Liver (tissue), 9 donors: Measurements from ENCODE around the gene LTBP2. TPM values are rescaled to one million over a fixed set of nuclear protein-coding genes. Genes with fewer than 3 reads are reported as not detected.

ENCODE experiments used
- DNase-seq: peaks from one replicate; pipeline ENCODE4 v3.0.0-alpha.2; 2017; ENCODE audit warnings: low spot score
- H3K27ac ChIP-seq, 2 donors: one replicate each; pipeline ENCODE4 v1.7.0; 2013; ENCODE audit warnings: inconsistent platforms in 2 of 2, low read length in 2 of 2, control low read depth in 1 of 2, low read depth in 1 of 2, mild to moderate bottlenecking in 1 of 2
- H3K27me3 ChIP-seq, 4 donors: one replicate each; pipeline versions ENCODE4 v1.6.1 to v1.7.0; 2013; ENCODE audit warnings: low read length in 3 of 4, inconsistent platforms in 1 of 4, mild to moderate bottlenecking in 1 of 4, moderate library complexity in 1 of 4; ENCODE audit not compliant: control insufficient read depth in 4 of 4, insufficient read depth in 4 of 4
- H3K36me3 ChIP-seq, 4 donors: one replicate each; pipeline versions ENCODE4 v1.6.1 to v1.7.0; 2013; ENCODE audit warnings: low read length in 3 of 4, mild to moderate bottlenecking in 3 of 4, low read depth in 1 of 4, moderate library complexity in 1 of 4; ENCODE audit not compliant: control insufficient read depth in 4 of 4, insufficient read depth in 3 of 4
- H3K4me1 ChIP-seq, 4 donors: one replicate each; pipeline versions ENCODE4 v1.6.1 to v1.7.0; 2013; ENCODE audit warnings: low read length in 3 of 4, mild to moderate bottlenecking in 3 of 4, moderate library complexity in 1 of 4; ENCODE audit not compliant: control insufficient read depth in 4 of 4, insufficient read depth in 4 of 4
- H3K4me3 ChIP-seq, 3 donors: one replicate each; pipeline versions ENCODE4 v1.6.1 to v1.7.0; 2013; ENCODE audit warnings: low read length in 3 of 3, control low read depth in 1 of 3, low read depth in 1 of 3, mild to moderate bottlenecking in 1 of 3
- H3K9ac ChIP-seq, 2 donors: one replicate each; pipeline ENCODE4 v1.7.0; 2013; ENCODE audit warnings: low read length in 2 of 2, mild to moderate bottlenecking in 2 of 2, moderate library complexity in 2 of 2, control low read depth in 1 of 2, low read depth in 1 of 2
- H3K9me3 ChIP-seq, 4 donors: one replicate each; pipeline versions ENCODE4 v1.6.1 to v1.7.0; 2013; ENCODE audit warnings: low read length in 3 of 4; ENCODE audit not compliant: control insufficient read depth in 4 of 4
- EGR1 ChIP-seq, 2 donors: IDR thresholded peaks; 2 replicates each; pipeline ENCODE4 v1.6.1; 2016 to 2018; ENCODE audit warnings: antibody characterized with exemption in 2 of 2, low read depth in 2 of 2
- FOXA1 ChIP-seq: IDR thresholded peaks from 2 replicates; pipeline ENCODE4 v1.6.1; 2016; ENCODE audit warnings: antibody characterized with exemption
- FOXA2 ChIP-seq: IDR thresholded peaks from 2 replicates; pipeline ENCODE4 v1.6.1; 2016; ENCODE audit warnings: antibody characterized with exemption
- GABPA ChIP-seq, 2 donors: IDR thresholded peaks in 1 of 2; conservative IDR thresholded peaks in 1 of 2; 2 replicates each; pipeline ENCODE4 v1.6.1; 2016; ENCODE audit warnings: antibody characterized with exemption in 2 of 2, mild to moderate bottlenecking in 1 of 2, moderate library complexity in 1 of 2
- HNF4G ChIP-seq: IDR thresholded peaks from 2 replicates; pipeline ENCODE4 v1.6.1; 2016; ENCODE audit warnings: antibody characterized with exemption
- RAD21 ChIP-seq, 2 donors: IDR thresholded peaks; 2 replicates each; pipeline ENCODE4 v1.6.1; 2016; ENCODE audit warnings: antibody characterized with exemption in 2 of 2, mild to moderate bottlenecking in 2 of 2
- REST ChIP-seq: IDR thresholded peaks from 2 replicates; pipeline ENCODE4 v1.6.1; 2016; ENCODE audit warnings: antibody characterized with exemption, mild to moderate bottlenecking
- SP1 ChIP-seq: IDR thresholded peaks from 2 replicates; pipeline ENCODE4 v1.6.1; 2018; ENCODE audit warnings: antibody characterized with exemption, mild to moderate bottlenecking
- TAF1 ChIP-seq: conservative IDR thresholded peaks from 2 replicates; pipeline ENCODE4 v1.6.1; 2016; ENCODE audit warnings: antibody characterized with exemption, mild to moderate bottlenecking
- YY1 ChIP-seq: IDR thresholded peaks from 2 replicates; pipeline ENCODE4 v1.6.1; 2016; ENCODE audit warnings: antibody characterized with exemption, mild to moderate bottlenecking
- WGBS: extraction: QIAGEN DNeasy Blood & Tissue Kit; methylation state at CpG from one replicate; pipeline ENCODE4 v1.1.7; 2013; 5-methylcytosine and 5-hydroxymethylcytosine counted together
- polyA plus RNA-seq, 2 donors: library from polyadenylated mRNA; stranded (reverse) in 1 of 2; unstranded in 1 of 2; fragments of 200-250 nt in 1 of 2; fragments of >200 nt in 1 of 2; fragmentation: Nextera tagmentation in 1 of 2; extraction: Ambion mirVana in 1 of 2; gene quantifications; one replicate each; pipeline versions ENCODE4 v1.2.1 to v1.2.3, GENCODE V29; 2013 to 2015
- total RNA-seq, 2 donors: library from RNA; depleted of rRNA; stranded (reverse); fragments of >200 nt; gene quantifications; one replicate each; pipeline ENCODE4 v1.2.3, GENCODE V29; 2014
- TF ChIP-seq, protein P1 (sequence below): IDR thresholded peaks from 2 replicates; pipeline ENCODE4 v1.6.1; 2016; ENCODE audit warnings: antibody characterized with exemption
- TF ChIP-seq, protein P2 (sequence below): IDR thresholded peaks from 2 replicates; pipeline ENCODE4 v1.6.1; 2016; ENCODE audit warnings: antibody characterized with exemption
- TF ChIP-seq, protein P3 (sequence below): fragments of 150-350 bp; IDR thresholded peaks from 2 replicates; pipeline ENCODE4 v1.5.1; 2017; ENCODE audit warnings: improper control_type of control experiment, low read depth, low read length; ENCODE audit not compliant: missing input control
- donor health status: healthy.
- donor health status: healthy.
- donor health status: healthy.
- donor health status: healthy.
- donor health status: healthy.

LTBP2 gene
- total and polyA plus RNA-seq, 4 donors = 0.24 to 1.3 (median 0.89) TPM

GRCh38 chr14:74524076-74524811 is 87.8 kb downstream of the LTBP2 start:
- no peak for TF ChIP-seq REST
- no peak for TF ChIP-seq HNF4G
- no peak for TF ChIP-seq RAD21 (IDR thresholded peaks at IDR 0.05)
- TF ChIP-seq, protein P1, sequence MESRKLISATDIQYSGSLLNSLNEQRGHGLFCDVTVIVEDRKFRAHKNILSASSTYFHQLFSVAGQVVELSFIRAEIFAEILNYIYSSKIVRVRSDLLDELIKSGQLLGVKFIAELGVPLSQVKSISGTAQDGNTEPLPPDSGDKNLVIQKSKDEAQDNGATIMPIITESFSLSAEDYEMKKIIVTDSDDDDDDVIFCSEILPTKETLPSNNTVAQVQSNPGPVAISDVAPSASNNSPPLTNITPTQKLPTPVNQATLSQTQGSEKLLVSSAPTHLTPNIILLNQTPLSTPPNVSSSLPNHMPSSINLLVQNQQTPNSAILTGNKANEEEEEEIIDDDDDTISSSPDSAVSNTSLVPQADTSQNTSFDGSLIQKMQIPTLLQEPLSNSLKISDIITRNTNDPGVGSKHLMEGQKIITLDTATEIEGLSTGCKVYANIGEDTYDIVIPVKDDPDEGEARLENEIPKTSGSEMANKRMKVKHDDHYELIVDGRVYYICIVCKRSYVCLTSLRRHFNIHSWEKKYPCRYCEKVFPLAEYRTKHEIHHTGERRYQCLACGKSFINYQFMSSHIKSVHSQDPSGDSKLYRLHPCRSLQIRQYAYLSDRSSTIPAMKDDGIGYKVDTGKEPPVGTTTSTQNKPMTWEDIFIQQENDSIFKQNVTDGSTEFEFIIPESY = no peak
- TF ChIP-seq FOXA1 = no peak
- TF ChIP-seq, protein P2, sequence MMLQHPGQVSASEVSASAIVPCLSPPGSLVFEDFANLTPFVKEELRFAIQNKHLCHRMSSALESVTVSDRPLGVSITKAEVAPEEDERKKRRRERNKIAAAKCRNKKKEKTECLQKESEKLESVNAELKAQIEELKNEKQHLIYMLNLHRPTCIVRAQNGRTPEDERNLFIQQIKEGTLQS = no peak
- TF ChIP-seq FOXA2 = no peak
- no peak for TF ChIP-seq GABPA (IDR thresholded peaks at IDR 0.05 in 1 of 2, conservative IDR thresholded peaks at IDR 0.05 in 1 of 2)
- TF ChIP-seq TAF1 = no peak
- no peak for TF ChIP-seq SP1
- TF ChIP-seq, protein P3, sequence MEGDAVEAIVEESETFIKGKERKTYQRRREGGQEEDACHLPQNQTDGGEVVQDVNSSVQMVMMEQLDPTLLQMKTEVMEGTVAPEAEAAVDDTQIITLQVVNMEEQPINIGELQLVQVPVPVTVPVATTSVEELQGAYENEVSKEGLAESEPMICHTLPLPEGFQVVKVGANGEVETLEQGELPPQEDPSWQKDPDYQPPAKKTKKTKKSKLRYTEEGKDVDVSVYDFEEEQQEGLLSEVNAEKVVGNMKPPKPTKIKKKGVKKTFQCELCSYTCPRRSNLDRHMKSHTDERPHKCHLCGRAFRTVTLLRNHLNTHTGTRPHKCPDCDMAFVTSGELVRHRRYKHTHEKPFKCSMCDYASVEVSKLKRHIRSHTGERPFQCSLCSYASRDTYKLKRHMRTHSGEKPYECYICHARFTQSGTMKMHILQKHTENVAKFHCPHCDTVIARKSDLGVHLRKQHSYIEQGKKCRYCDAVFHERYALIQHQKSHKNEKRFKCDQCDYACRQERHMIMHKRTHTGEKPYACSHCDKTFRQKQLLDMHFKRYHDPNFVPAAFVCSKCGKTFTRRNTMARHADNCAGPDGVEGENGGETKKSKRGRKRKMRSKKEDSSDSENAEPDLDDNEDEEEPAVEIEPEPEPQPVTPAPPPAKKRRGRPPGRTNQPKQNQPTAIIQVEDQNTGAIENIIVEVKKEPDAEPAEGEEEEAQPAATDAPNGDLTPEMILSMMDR = no peak
- Histone ChIP-seq H3K36me3 (no peaks in the 10 kb centered on the region), H3K9me3 (no peaks in the 10 kb centered on the region), H3K4me1 (no peaks in the 10 kb centered on the region), H3K27me3 (no peaks in the 10 kb centered on the region), H3K4me3 (no peak overlapping the region), H3K9ac (no peak overlapping the region), H3K27ac (no peak overlapping the region)
- DNase-seq = no peak
- 73% methylated on average over 14 of the region's 14 CpGs for WGBS

- Histone ChIP-seq H3K9me3 (no peaks in the 10 kb centered on the region), H3K4me3 (no peak overlapping the region), H3K9ac (no peak overlapping the region), H3K36me3 (no peaks in the 10 kb centered on the region), H3K27ac (no peak overlapping the region), H3K4me1 (no peaks in the 10 kb centered on the region), H3K27me3 (no peaks in the 10 kb centered on the region)
- WGBS = 94% methylated on average over 7 of the region's 7 CpGs
- no peak for DNase-seq
- no peak for TF ChIP-seq EGR1 (IDR thresholded peaks at IDR 0.05; ENCODE audit: low read depth in 2 of 2)
- TF ChIP-seq RAD21 (IDR thresholded peaks at IDR 0.05) = no peak
- TF ChIP-seq, protein P1 = no peak
- no peak for TF ChIP-seq YY1
- no peak for TF ChIP-seq SP1
- no peak for TF ChIP-seq FOXA2
- no peak for TF ChIP-seq HNF4G
- TF ChIP-seq, protein P3 = no peak
Observed at GRCh38 chr14:74522740-74523139, 89.3 kb downstream of the LTBP2 start.
